Stimulated activated CD4-positive, alpha-beta T cell treated with anti-CD3 and anti-CD28 coated beads, Interleukin-12 subunit alpha, Interleukin-12 subunit beta, amount 100 ng/mL, for 4 hours (primary cell): Measurements from ENCODE around the gene AADACL4.
"Not testable (repeated sequence)": the region's sequence is repeated elsewhere in the genome, so short reads cannot be mapped to it uniquely, and the experiment has no call there.

ENCODE experiments used
- DNase-seq: peaks from one replicate; pipeline ENCODE4 v3.0.0-alpha.2; 2020

Gene AADACL4

GRCh38 chr1:12661606-12662219, 17.8 kb downstream of the AADACL4 start:
- DNase-seq = no peak

- DNase-seq = no peak
Observed at GRCh38 chr1:12662556-12662955, 18.7 kb downstream of the AADACL4 start.

GRCh38 chr1:12665511-12665910, 21.6 kb downstream of the AADACL4 start:
- no peak for DNase-seq

- DNase-seq = no peak
Observed at GRCh38 chr1:12666141-12666735, 22.4 kb downstream of the AADACL4 start.

- DNase-seq = no peak
Observed at GRCh38 chr1:12669529-12670068, 25.7 kb downstream of the AADACL4 start.

- DNase-seq = no peak
Observed at GRCh38 chr1:12674358-12674757, 30.5 kb downstream of the AADACL4 start.

- DNase-seq = not testable (repeated sequence)
Observed at GRCh38 chr1:12676122-12676521, 32.2 kb downstream of the AADACL4 start.

- no peak for DNase-seq
Observed at GRCh38 chr1:12677565-12677964, 33.7 kb downstream of the AADACL4 start.

- DNase-seq = no peak
Observed at GRCh38 chr1:12678350-12678749, 34.5 kb downstream of the AADACL4 start.

GRCh38 chr1:12678820-12679219, 34.9 kb downstream of the AADACL4 start:
- no peak for DNase-seq

GRCh38 chr1:12690156-12690555, 46.3 kb downstream of the AADACL4 start:
- DNase-seq = no peak

- DNase-seq = no peak
Observed at GRCh38 chr1:12692967-12693782, 49.3 kb downstream of the AADACL4 start.

- no peak for DNase-seq
Observed at GRCh38 chr1:12696658-12697057, 52.8 kb downstream of the AADACL4 start.

- DNase-seq = no peak
Observed at GRCh38 chr1:12697397-12697796, 53.5 kb downstream of the AADACL4 start.

- no peak for DNase-seq
Observed at GRCh38 chr1:12703821-12704451, 60.1 kb downstream of the AADACL4 start.

- DNase-seq = no peak
Observed at GRCh38 chr1:12706061-12706460, 62.2 kb downstream of the AADACL4 start.

GRCh38 chr1:12708396-12709090, 64.7 kb downstream of the AADACL4 start:
- no peak for DNase-seq

GRCh38 chr1:12709091-12709491, 65.2 kb downstream of the AADACL4 start:
- no peak for DNase-seq

GRCh38 chr1:12709696-12710095, 65.8 kb downstream of the AADACL4 start:
- no peak for DNase-seq

- DNase-seq = no peak
Observed at GRCh38 chr1:12711536-12711935, 67.7 kb downstream of the AADACL4 start.

GRCh38 chr1:12712076-12712475, 68.2 kb downstream of the AADACL4 start:
- no peak for DNase-seq

- no peak for DNase-seq
Observed at GRCh38 chr1:12712929-12713328, 69.0 kb downstream of the AADACL4 start.

- not testable (repeated sequence) for DNase-seq
Observed at GRCh38 chr1:12713651-12714050, 69.8 kb downstream of the AADACL4 start.
